GM12878 (cell line): ENCODE data around the gene SPOCK1. TPM values are rescaled to one million over a fixed set of nuclear protein-coding genes. Genes with fewer than 3 reads are reported as not detected.

Source experiments
- ATAC-seq: fragments of 200-7000 bp; cut with Tn5 transposase; 3 replicates; pipeline ENCODE4 v1.9.1; 2020; ENCODE audit warnings: mild to moderate bottlenecking, moderate library complexity
- BruUV-seq: library from RNA; stranded (reverse); fragments of 400-500 nt; replicated peaks from 2 replicates; lab custom pipeline; 2021; lab: Mats Ljungman, UMichigan
- CTCF ChIA-PET: fragments of 300-600 bp; sonication (Branson Sonifier 250); formaldehyde crosslinking; extraction: SDS; loops from one replicate; lab custom pipeline; 2021; ENCODE audit warnings: inconsistent platforms; lab: Yijun Ruan, JAX
- POLR2A ChIA-PET: fragments of 350-600 bp; formaldehyde crosslinking; extraction: SDS; loops from one replicate; lab custom pipeline; 2021; ENCODE audit warnings: inconsistent platforms; lab: Charles Lee
- RAD21 ChIA-PET: fragments of 300-600 bp; sonication (Branson Sonifier 250); formaldehyde crosslinking; loops from one replicate; lab custom pipeline; 2023; ENCODE audit warnings: antibody characterized with exemption; ENCODE audit not compliant: unreplicated experiment; lab: Charles Lee
- SMC1A ChIA-PET: fragments of 300-600 bp; sonication (Branson Sonifier 250); formaldehyde crosslinking; loops from one replicate; lab custom pipeline; 2023; ENCODE audit not compliant: unreplicated experiment, uncharacterized antibody; lab: Charles Lee
- DNase-seq: peaks from one replicate; pipeline ENCODE4 v3.0.0-alpha.2; 2011; ENCODE audit warnings: low read depth, low spot score
- FAIRE-seq: peaks from 3 replicates; lab custom pipeline; 2011; peaks lifted over from hg19 to GRCh38; lab: Jason Lieb, UNC
- H2AFZ ChIP-seq: 2 replicates; pipeline ENCODE4 v1.6.0; 2011; ENCODE audit warnings: low read depth, low read length, control low read depth; ENCODE audit not compliant: control insufficient read depth
- H3K27ac ChIP-seq: 2 replicates; pipeline ENCODE4 v1.5.1; 2011; ENCODE audit warnings: control low read depth; ENCODE audit not compliant: control insufficient read depth, insufficient read depth
- H3K27me3 ChIP-seq, 2 experiments: replicated peaks in 1 of 2; 2 replicates each; pipeline versions ENCODE4 v1.6.0 to v1.6.1; 2011; ENCODE audit warnings: low read length in 1 of 2; ENCODE audit not compliant: control insufficient read depth in 2 of 2, insufficient read depth in 2 of 2
- H3K36me3 ChIP-seq, 2 experiments: 2 replicates each; pipeline ENCODE4 v1.5.1; 2011; ENCODE audit warnings: low read length in 1 of 2; ENCODE audit not compliant: control insufficient read depth in 2 of 2, insufficient read depth in 2 of 2
- H3K4me1 ChIP-seq: 2 replicates; pipeline ENCODE4 v1.6.1; 2011; ENCODE audit warnings: mild to moderate bottlenecking, low read length, moderate library complexity, mixed read lengths; ENCODE audit not compliant: control insufficient read depth, insufficient read depth
- H3K4me2 ChIP-seq: 2 replicates; pipeline ENCODE4 v1.6.0; 2011; ENCODE audit warnings: control low read depth; ENCODE audit not compliant: control insufficient read depth, insufficient read depth
- H3K4me3 ChIP-seq: fragments of 200-600 bp; sonication (generic); 2 replicates; pipeline ENCODE4 v1.5.1; 2016
- H3K79me2 ChIP-seq: 2 replicates; pipeline ENCODE4 v1.6.0; 2011; ENCODE audit warnings: low read length; ENCODE audit not compliant: control insufficient read depth, insufficient read depth
- H3K9ac ChIP-seq: 2 replicates; pipeline ENCODE4 v1.8.0; 2011; ENCODE audit warnings: low read length, control low read depth, mixed read lengths; ENCODE audit not compliant: control insufficient read depth, insufficient read depth
- H3K9me3 ChIP-seq: replicated peaks from 3 replicates; pipeline ENCODE4 v1.5.1; 2011; ENCODE audit warnings: mild to moderate bottlenecking, low read length; ENCODE audit not compliant: control insufficient read depth, insufficient read depth
- H4K20me1 ChIP-seq: 2 replicates; pipeline ENCODE4 v1.6.0; 2011; ENCODE audit not compliant: control insufficient read depth, insufficient read depth
- E2F8 ChIP-seq: fragments of 450-650 bp; IDR thresholded peaks from 2 replicates; pipeline ENCODE4 v1.6.1; 2018; ENCODE audit warnings: mild to moderate bottlenecking, low read depth, moderate library complexity; ENCODE audit not compliant: partially characterized antibody
- EZH2 ChIP-seq: IDR thresholded peaks from 2 replicates; pipeline ENCODE4 v1.6.1; 2012; ENCODE audit warnings: low read depth, mild to moderate bottlenecking, control low read depth, inconsistent platforms, low read length, borderline replicate concordance; ENCODE audit not compliant: control insufficient read depth
- FOXK2 ChIP-seq: fragments of 450-650 bp; IDR thresholded peaks from 2 replicates; pipeline ENCODE4 v1.6.1; 2017; ENCODE audit warnings: mild to moderate bottlenecking, moderate library complexity
- IRF5 ChIP-seq: fragments of 450-650 bp; IDR thresholded peaks from 2 replicates; pipeline ENCODE4 v1.6.1; 2017; ENCODE audit warnings: borderline replicate concordance
- KDM1A ChIP-seq: fragments of 200-600 bp; sonication (generic); IDR thresholded peaks from 2 replicates; pipeline ENCODE4 v1.6.1; 2016; ENCODE audit warnings: borderline replicate concordance
- MYC ChIP-seq: IDR thresholded peaks from 2 replicates; pipeline ENCODE4 v1.6.1; 2011; ENCODE audit warnings: mild to moderate bottlenecking, low read length, moderate library complexity, inconsistent platforms; ENCODE audit not compliant: insufficient read depth, insufficient replicate concordance, insufficient read length, severe bottlenecking
- NRF1 ChIP-seq: conservative IDR thresholded peaks from 2 replicates; pipeline ENCODE4 v1.6.1; 2011; ENCODE audit warnings: mild to moderate bottlenecking, low read depth, low read length, improper control_type of control experiment
- SKIL ChIP-seq: fragments of 450-650 bp; IDR thresholded peaks from 2 replicates; pipeline ENCODE4 v1.6.1; 2017; ENCODE audit warnings: mild to moderate bottlenecking, low read depth, inconsistent platforms; ENCODE audit not compliant: poor library complexity, severe bottlenecking
- SMAD5 ChIP-seq: IDR thresholded peaks from 2 replicates; pipeline ENCODE4 v1.6.1; 2016; ENCODE audit warnings: antibody characterized with exemption, low read depth
- SUPT20H ChIP-seq: IDR thresholded peaks from 2 replicates; pipeline ENCODE4 v1.6.1; 2011; ENCODE audit warnings: low read depth, mild to moderate bottlenecking, low read length, moderate library complexity, borderline replicate concordance; ENCODE audit not compliant: control insufficient read depth
- TARDBP ChIP-seq: IDR thresholded peaks from 2 replicates; pipeline ENCODE4 v1.6.1; 2016; ENCODE audit warnings: borderline replicate concordance
- TBL1XR1 ChIP-seq: IDR thresholded peaks from 2 replicates; pipeline ENCODE4 v1.6.1; 2012; ENCODE audit warnings: low read depth, low read length, improper control_type of control experiment
- TCF12 ChIP-seq: IDR thresholded peaks from 2 replicates; pipeline ENCODE4 v1.6.1; 2011; ENCODE audit warnings: low read depth, mild to moderate bottlenecking, low read length
- ZZZ3 ChIP-seq: IDR thresholded peaks from 2 replicates; pipeline ENCODE4 v1.6.1; 2011; ENCODE audit warnings: low read depth; ENCODE audit not compliant: control insufficient read depth, insufficient read length
- WGBS: methylation state at CpG from one replicate; pipeline ENCODE4 v1.1.6; 2016; ENCODE audit warnings: low lambda C conversion rate; ENCODE audit not compliant: insufficient replicate concordance, insufficient coverage; ENCODE audit errors: missing lambda C conversion rate; 5-methylcytosine and 5-hydroxymethylcytosine counted together
- in situ Hi-C: fragments of 300-500 bp; cut with MboI; formaldehyde crosslinking; loops from 9 replicates; pipeline ENCODE4 v1.14.3; 2018; ENCODE audit warnings: mixed read lengths
- intact Hi-C: fragments of 100-400 bp; cut with micrococcal nuclease; formaldehyde crosslinking; loops from one replicate; pipeline ENCODE4 v1.14.2; 2022; ENCODE audit not compliant: unreplicated experiment
- polyA plus RNA-seq, 11 experiments: library from polyadenylated mRNA; depleted of rRNA in 4 of 11; unstranded in 6 of 11; stranded (reverse) in 5 of 11; fragments of >200 nt; fragmentation: Nextera tagmentation in 4 of 11; fragmentation: Illumina TruSeq in 1 of 11; extraction: Ambion mirVana in 4 of 11; extraction: Trizol in 1 of 11; gene quantifications; 1 replicate in 1 of 11; 2 replicates in 10 of 11; pipeline versions ENCODE4 v1.2.1 to v1.2.3, GENCODE V29; 2011 to 2016; ENCODE audit warnings: inconsistent platforms in 2 of 11, missing spikeins in 2 of 11, low read depth in 1 of 11
- total RNA-seq, 4 experiments: library from RNA; depleted of rRNA in 3 of 4; stranded (reverse); fragments of >200 nt in 3 of 4; fragmentation: Illumina TruSeq in 1 of 4; extraction: Trizol in 1 of 4; gene quantifications; 2 replicates each; pipeline versions ENCODE4 v1.2.1 to v1.2.3, GENCODE V29; 2013 to 2021

Gene SPOCK1
- total and polyA plus RNA-seq, 10 of the 15 experiments (the other 5 are each of a cell fraction or from before 2014, with no cell fraction given), result 0.06 to 0.68 (median 0.25) TPM; not detected in 3

- Histone ChIP-seq H3K4me1 (no peaks in the 10 kb centered on the region), H3K36me3 (no peaks in the 10 kb centered on the region)
- POLR2A ChIA-PET, result no interaction called here
- in situ Hi-C loops, result no loop called here
- RAD21 ChIA-PET, result no interaction called here
- TF ChIP-seq TCF12 (no peak), SMAD5 (no peak), IRF5 (no peak), NRF1 (no peak), MYC (no peak), KDM1A (no peak), FOXK2 (no peak), SKIL (no peak), SUPT20H (no peak), TARDBP (no peak), TBL1XR1 (no peak), ZZZ3 (no peak), EZH2 (no peak), E2F8 (no peak)
- TF ChIP-seq, all 136 proteins: peak for 0
- intact Hi-C loops, result no loop called here
- H4K20me1 ChIP-seq, result no peaks in the 10 kb centered on the region
- CTCF ChIA-PET, result no interaction called here
- no peaks in the 10 kb centered on the region; a peak in 1 of 4 replicates for H3K27me3 ChIP-seq
- SMC1A ChIA-PET, result no interaction called here
- no peak overlapping the region for H3K27ac ChIP-seq
- no peak overlapping the region for H3K9ac ChIP-seq
- no peak overlapping the region for H3K4me3 ChIP-seq
- no peak for DNase-seq
- 0% methylated on average over 1 of the region's 1 CpG for WGBS
- no peak for FAIRE-seq
- H3K9me3 ChIP-seq, result no peaks in the 10 kb centered on the region
- H3K4me2 ChIP-seq, result no peak overlapping the region
- no peak overlapping the region for H2AFZ ChIP-seq
- no TSS peak for BruUV-seq
- no peaks in the 10 kb centered on the region for H3K79me2 ChIP-seq
- no peak for ATAC-seq
Observed at GRCh38 chr5:137394380-137394779, 104.7 kb downstream of the SPOCK1 start.
